GM15510 (cell line): ENCODE measurements around the gene FKRP.

Source experiments
- POLR2A ChIP-seq: IDR thresholded peaks from 3 replicates; pipeline ENCODE4 v1.6.1; 2011; ENCODE audit warnings: borderline replicate concordance; ENCODE audit not compliant: insufficient read length; ENCODE audit errors: extremely low read depth

FKRP gene

DNA sequence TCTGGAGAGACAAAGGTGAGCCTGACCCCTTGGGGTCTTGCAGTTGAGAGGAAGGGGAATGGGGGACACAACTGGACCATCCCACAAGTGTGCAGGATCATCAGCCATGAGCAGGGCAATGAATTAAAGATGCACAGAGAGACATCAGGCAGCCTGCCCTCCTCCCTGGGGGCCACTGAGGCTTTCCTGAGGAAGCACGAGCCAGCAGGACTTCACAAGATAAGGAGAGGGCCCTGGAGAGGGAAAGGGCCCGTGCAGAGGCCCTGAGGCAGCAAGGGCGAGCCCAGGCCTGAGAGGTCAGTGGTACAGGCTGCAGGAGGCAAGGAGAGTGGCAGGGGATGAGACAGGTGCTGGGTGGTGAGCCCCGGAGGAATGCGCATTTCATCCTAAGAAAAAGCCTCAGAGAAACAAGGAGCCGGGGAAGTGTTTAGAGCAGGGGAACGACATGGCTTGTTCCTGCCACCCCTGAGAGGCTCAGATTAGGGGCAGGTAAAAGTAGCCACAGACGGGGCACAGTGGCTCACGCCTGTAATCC is 19.9 kb upstream of the FKRP start:
- no peak for TF ChIP-seq POLR2A

DNA sequence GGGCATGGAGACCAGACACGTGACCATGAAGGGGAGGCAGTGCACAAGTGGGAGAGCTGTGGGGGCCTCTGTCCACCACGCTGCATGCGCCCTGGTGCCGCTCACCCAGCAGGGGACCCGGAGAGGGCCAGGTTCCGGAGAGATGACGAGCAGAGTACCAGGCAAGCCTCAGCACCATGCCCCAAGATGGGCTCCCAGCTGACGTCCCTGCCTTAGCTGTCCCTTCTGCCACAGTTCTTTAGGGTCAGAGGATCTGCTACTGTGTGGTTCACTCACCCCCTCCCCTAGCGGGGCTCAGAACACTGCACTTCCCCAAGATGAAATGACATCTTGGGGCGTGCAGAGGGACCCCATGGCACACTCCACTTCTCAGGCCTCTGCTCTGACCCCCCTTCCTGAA is 19.3 kb upstream of the FKRP start:
- TF ChIP-seq POLR2A: no peak

DNA sequence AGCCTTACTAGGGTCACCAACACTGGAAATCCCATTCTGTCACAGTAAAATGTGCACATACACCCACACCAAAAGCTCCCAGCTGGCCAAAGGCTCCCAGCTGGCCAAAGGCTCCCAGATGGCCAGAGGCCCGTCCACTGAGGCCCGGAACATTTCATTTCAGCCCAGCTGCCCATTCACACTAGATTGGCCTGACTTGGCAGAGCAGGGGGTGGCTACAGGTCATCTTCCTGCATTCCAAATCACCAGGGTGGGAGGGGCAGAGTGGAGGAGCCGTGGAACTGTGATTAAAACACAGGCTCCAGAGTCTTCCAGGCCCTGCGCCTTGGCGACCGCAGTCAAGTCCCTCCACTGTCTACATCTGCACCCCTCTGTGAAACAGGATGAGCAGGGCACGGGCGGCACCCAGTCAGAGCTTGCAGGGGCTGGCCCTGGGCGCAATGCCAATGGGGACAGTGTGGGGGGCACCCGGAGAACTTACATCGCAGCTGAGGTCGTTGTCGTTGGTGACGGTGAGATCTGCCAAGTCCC is 18.8 kb upstream of the FKRP start:
- no peak for TF ChIP-seq POLR2A

DNA sequence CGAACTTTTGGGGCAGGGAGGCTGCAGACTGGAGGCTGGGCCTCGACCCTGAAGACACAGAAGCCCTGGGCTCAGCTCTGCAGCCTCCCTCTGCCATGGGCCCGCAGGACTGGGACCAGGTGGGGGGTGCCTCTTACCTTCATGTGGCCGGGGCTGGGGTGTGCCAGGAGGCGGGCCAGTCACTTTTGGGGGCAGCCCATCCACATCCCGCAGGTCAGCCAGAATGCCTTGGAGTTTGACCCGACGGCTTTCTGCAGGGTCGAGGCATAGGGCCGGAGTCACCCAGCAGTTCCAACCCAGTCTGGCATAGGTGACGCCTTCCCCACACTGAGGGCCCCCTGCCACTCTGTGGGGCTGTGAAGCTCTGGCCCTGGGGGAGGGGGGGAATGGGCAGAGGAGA is 18.1 kb upstream of the FKRP start:
- TF ChIP-seq POLR2A: no peak

DNA sequence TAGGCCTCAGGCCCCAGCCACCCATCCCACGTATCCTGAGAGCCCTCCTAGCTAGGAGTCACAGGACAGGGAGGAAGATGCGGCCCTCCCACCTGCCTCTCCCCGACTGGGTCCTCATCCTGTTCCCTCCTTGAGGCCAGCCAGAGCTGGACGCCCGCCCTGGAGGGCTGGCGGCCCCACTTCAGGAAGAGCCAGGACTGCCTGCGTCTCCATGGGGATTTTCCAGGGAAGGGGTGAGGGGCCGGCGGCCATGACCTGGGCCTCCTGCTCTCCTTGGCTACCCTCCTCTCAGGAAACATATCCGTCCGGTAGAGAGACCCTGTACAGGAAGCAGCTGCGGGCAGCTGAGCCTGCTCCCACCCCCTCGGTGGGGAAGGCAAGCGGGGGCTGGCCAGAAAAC is 17.6 kb upstream of the FKRP start:
- TF ChIP-seq POLR2A: no peak

DNA sequence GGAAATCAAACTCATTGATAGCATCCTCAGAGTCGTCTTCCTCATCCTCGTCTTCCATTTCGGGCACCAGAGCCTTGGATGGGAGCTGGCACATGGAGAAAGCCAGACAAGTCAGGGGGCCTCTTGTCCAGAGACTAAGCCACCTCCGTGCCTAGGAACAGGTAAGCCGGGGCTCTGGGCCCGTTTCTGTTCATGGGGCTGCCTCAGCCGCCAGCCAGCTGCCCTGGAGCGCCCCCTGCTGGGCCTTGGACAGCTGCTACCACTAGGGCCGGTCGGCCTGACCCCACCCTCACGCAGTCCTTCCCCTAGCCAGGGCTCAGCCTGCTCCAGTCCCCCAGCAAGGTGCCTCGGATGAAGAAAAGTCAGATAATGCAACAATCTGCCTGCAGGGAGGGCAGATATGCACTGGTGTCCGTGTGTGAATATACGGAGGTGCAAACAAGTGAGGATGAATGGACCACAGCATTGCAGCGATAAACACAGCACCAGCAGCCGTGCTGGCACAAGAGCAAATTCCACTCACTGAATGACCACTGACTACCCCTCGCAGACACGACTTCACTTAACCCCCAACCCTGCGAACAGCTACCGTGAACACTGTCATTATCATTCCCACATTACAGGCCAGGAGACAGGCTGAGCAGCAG is 17.0 kb upstream of the FKRP start:
- TF ChIP-seq POLR2A: no peak

DNA sequence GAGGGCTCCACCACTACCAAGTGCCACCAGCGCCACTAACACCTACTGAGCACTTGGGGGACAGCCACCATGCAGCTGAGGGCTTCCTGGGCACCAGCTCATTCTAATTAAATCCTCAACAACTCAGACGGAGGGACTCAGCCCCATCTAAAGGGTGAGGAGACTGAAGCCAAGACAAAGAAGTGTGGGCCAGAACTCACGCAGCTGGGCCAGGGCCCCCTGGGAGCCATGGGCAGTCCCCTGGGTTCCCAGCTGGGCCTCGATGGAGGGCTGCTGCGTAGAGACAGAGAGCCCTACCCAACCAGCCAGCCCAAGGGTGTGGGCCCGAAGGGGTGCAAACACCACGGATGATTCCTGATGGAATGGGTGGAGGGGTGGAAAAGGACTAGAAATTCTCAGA is 16.2 kb upstream of the FKRP start:
- TF ChIP-seq POLR2A: no peak

DNA sequence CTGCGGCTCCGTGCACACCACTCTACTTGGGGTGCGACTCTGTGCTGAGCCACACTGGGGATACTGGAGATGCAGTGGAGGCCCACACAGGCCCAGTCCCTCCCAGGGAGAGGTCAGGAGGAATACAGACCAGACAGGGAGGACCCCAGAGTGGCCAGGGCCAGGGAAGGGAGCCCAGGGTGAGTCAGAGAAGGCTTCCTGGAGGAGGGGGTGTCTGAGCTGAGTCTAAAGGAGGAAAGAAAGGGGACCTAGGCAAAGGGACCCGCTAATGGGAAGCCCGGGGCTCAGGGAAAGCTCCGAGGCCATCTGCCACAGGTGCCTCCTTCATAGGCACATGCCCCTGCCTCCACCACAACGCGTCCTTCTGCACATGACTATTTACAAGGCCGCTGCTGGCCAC is 15.7 kb upstream of the FKRP start:
- TF ChIP-seq POLR2A: no peak

DNA sequence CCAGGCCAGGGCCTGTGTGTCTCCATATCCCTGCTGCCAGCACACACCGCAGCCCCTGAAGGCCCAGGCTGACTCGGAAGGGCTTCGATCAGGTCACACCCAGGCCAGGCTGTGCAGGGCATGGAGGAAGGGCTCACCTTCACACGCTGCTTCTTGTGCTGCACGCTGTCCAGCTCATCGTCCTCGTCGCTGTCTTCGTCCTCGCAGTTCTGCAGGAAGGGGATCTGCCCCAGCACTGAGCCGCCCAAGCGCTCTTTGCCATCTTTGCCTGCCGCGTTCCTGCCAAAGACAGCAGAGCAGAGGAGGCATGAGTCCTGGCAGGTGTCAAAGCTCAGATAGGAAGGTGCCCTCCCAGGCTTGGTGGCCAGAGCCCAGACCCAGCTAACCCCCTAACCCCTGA is 15.3 kb upstream of the FKRP start:
- TF ChIP-seq POLR2A: no peak

DNA sequence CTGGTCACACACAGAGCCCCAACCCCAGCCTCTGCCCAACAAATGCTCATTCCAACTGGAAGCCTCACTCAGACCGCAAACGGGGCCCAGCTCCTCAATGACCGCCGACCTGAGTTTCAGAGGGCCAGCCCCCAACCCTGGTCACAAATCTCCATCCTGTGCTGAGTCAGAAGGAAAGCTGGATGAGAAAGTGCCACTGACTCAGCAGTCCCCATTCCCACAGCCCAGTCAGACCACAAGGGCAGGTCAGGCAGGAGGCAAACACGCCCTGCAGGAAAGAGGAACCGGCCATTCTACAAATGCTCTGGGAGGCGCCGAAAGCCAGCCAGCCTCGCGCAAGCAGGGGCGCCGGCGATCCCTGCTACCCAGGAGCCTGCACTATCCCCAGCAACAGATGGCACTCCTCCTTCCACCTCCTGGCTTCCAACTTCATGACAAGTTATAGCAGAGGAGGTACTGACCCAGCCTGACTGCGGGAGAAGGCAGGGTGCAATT is 14.8 kb upstream of the FKRP start:
- TF ChIP-seq POLR2A: no peak

DNA sequence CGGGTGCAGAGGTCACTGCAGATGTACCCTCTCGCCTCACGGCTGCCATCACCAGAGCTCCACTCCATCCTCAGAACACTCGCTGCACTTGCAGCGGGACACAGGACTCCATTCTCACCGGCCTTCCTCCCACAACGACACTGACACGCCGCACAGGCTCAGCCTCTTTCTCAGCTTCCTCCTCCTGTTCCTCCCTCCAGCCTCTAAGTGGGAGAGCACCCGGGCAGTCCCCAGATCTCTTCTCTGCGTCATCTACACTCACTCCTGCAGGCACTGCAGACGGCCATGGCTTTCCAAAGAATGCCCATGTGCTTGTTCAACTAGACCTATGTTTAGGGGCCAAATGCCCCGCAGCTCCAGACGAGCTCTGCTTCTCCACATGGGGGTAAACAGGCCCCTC is 14.3 kb upstream of the FKRP start:
- no peak for TF ChIP-seq POLR2A

DNA sequence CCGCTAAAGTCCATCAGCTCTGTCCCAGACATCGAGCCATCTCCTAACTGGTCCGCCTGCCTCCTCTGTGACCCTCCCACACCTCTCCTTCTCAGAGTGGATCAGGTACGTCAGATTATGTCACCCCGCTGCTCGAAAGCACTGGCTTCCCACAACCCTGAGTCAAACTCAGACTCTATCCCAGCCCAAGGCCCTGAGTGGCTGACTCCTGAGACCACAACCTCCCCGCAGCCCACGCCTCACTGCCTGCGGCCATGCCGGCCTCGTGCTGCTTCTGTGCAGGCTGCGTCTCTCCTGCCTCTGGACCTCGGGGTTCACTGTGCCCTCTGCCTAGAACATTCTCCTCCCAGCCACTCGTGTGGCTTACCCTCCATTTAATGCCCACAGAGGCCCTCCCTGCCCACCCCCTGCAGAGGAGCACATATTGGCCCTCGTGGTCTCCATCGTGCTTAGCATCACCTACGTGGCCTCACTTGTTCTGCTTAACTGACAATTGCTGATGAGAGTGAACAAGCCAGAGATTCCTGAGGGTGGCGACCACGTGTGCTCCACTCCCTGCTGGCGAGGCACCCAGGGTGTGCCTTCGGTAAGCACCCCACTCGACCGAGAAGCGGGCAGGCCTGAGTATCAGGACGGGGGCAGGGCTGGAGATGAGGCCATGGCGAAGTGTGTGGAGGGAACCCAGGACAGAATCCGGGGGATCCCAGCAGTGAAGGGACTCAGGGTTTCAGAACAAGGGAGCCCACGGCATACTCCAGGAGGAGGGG is 13.5 kb upstream of the FKRP start:
- TF ChIP-seq POLR2A: no peak

DNA sequence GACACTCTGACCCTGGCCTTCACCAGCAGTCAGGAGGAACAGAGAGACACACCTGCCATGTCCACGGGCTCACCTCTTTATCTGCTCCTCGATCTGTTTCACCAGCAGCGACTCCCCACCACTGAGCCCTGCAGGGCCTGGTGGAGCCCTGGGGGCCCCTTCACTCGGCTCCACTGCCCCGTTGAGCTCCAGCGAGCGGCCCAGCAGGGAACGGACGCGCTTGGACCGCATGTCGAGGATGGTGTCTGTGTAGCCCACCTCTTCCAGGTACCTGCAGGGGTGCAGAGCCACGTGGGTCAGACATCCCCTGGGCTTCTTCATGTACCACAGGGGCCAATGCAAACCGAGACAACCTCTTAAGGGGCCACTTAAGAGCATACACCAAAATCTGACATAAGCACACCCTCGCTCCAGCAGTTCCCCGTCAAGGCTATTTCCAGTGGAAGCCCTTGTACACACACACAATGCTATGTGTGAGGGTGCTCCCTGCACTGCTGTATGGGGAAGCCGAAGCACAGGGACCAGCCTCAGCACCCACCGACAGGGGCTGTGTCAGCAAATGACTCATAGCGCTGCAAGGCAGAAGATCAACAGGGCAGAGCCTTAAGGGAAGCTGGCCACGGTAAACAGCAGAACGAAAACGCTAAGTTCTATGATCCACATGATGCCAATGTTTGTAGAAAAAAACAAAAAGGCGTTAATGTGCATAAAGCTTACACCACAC is 12.7 kb upstream of the FKRP start:
- TF ChIP-seq POLR2A: no peak

DNA sequence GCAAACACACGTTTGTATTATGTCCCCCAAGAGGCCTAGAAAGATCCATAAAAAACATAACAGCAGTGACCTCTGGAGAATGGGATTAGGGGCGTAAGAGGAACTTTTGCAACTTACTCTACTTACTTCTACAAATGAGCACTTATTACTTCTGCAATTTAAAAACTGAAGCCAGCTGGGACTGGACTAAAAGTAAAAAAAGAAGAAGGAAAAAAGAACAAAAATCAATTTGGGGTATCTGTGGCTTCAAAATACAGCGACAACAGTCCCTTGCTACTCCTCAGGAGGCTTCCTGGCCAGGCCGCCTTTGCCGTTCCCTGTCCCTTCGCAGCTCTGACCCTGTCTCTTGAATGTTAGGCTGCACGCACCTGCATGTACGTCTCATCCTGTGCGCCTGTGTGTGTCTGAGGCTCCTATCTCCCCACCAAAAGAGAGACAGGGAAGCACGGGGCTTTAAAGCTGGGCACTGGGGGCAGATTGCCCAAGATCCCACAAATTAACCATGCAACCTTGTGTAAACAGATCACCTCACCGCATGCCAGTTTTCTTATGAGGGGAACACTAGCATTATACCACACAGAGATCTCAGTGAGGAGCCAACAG is 12.1 kb upstream of the FKRP start:
- TF ChIP-seq POLR2A: no peak

DNA sequence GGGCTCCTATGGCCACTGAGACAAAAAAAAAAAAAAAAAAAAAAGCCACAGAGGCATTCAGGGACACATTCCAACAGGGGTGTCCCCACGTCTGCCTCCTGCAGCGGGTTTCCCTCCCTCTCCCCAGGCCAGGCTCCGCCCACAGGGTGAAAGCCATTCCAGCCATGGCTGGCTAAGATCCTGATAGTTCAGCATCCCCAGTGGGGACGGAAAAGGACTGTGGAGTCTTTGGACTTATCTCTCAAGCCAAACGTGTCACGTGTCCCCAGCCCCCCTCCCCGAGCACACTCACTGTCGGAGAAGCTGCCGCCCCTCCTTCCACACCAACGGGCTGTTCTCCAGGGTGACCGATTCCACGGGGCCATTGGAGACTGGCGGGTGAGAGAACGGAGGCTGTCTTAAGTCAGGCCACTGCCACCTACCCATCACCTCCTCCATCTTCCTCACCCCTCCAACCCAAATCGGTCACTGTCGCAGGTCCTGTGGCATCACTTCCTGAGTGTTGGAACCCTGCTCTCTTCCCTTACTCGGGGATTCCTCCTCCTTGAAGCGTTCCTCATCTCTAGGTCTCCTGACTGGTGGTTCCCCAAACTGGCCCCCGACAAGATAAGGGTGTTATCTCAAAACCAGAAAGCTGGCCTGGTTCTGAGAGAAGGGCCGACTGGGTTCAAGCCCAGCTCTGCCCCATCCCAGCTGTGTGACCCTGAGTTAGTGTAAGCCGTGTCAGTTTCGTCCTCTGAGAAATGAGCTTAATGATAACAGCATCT is 9.1 kb upstream of the FKRP start:
- TF ChIP-seq POLR2A: no peak

DNA sequence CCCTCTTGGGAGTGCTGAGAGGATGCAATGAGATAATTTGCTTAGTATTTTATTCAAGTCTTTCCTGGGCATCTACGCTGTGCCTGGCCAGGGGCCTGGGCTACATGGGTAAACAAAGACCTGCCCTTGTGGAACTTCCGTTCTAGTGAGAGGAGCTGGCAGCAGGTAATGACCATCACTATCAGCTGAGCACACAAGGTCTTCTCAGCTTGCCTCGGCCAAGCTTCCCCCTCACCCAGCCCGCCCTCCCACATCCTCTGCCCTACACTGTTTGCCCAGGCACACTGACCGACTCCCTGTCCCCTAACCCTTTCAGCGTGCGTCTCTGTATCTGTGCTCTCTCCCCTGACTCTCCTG is 8.6 kb upstream of the FKRP start:
- TF ChIP-seq POLR2A: no peak
